WERI-Rb-1 (cell line): ENCODE data around the gene SURF6.

Experiments
- DNase-seq: peaks from one replicate; pipeline ENCODE4 v3.0.0-alpha.2; 2020
- H3K27ac ChIP-seq: fragments of 250-450 bp; sonication (Bioruptor Pico); 2 replicates; pipeline ENCODE4 v1.5.1; 2020; ENCODE audit warnings: mild to moderate bottlenecking, moderate library complexity
- H3K27me3 ChIP-seq: fragments of 250-450 bp; sonication (Bioruptor Pico); 2 replicates; pipeline ENCODE4 v1.5.1; 2021; ENCODE audit warnings: mild to moderate bottlenecking, low read depth, moderate library complexity; ENCODE audit not compliant: insufficient read depth, severe bottlenecking
- H3K36me3 ChIP-seq: fragments of 250-450 bp; sonication (Bioruptor Pico); 2 replicates; pipeline ENCODE4 v1.5.1; 2020; ENCODE audit warnings: mild to moderate bottlenecking, moderate library complexity
- H3K4me3 ChIP-seq: 2 replicates; pipeline ENCODE4 v1.5.1; 2011; ENCODE audit warnings: low read depth, mild to moderate bottlenecking, control low read depth, low read length
- H3K9me3 ChIP-seq: fragments of 250-450 bp; sonication (Bioruptor Pico); 2 replicates; pipeline ENCODE4 v1.5.1; 2021; ENCODE audit warnings: mild to moderate bottlenecking, moderate library complexity; ENCODE audit not compliant: severe bottlenecking
- TF ChIP-seq, protein P1 (sequence below): IDR thresholded peaks from 2 replicates; pipeline ENCODE4 v1.5.1; 2011; ENCODE audit warnings: low read depth, mild to moderate bottlenecking, control low read depth, inconsistent platforms, low read length

SURF6 gene

DNA sequence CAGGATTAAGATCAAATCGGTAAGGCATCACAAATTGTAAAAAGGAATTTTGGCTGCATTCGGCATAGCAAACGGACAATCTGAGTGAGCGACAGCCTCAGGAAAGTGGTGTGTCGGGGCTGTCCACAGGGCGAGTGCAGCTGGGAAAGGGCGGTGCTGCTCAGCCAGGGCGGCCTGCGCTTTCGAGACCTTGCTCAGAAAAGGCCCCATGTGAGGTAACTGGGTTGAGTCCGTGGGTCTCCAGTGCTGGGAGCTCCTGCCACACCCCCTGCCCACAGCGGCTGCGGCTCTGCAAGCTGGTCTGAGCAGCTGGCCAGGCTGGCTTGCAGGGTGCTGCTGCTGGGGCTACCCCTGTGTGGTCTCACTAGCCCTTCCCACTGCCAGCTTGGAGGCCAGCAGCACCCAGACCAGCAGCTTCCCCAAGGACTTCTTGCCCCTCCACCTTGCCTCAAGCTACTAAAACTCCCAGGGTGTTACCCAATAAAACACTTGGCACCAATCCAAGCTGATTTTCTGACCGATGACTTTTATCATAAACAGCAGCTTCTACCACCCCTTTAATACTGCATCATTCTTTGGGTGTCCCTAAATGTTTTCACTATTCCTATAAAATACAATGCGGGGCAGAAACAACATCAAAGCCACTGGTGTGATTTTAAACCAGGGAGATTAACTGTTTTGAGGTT, 26.5 kb upstream of the SURF6 start:
- H3K9me3 ChIP-seq = no peaks in the 10 kb centered on the region
- no peak overlapping the region for H3K4me3 ChIP-seq
- DNase-seq = no peak
- peak overlapping the region; percentile 68 for H3K27ac ChIP-seq
- no peaks in the 10 kb centered on the region for H3K27me3 ChIP-seq
- H3K36me3 ChIP-seq = peaks cover 84% of the 10 kb centered on the region
- TF ChIP-seq, protein P1, sequence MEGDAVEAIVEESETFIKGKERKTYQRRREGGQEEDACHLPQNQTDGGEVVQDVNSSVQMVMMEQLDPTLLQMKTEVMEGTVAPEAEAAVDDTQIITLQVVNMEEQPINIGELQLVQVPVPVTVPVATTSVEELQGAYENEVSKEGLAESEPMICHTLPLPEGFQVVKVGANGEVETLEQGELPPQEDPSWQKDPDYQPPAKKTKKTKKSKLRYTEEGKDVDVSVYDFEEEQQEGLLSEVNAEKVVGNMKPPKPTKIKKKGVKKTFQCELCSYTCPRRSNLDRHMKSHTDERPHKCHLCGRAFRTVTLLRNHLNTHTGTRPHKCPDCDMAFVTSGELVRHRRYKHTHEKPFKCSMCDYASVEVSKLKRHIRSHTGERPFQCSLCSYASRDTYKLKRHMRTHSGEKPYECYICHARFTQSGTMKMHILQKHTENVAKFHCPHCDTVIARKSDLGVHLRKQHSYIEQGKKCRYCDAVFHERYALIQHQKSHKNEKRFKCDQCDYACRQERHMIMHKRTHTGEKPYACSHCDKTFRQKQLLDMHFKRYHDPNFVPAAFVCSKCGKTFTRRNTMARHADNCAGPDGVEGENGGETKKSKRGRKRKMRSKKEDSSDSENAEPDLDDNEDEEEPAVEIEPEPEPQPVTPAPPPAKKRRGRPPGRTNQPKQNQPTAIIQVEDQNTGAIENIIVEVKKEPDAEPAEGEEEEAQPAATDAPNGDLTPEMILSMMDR = no peak

DNA sequence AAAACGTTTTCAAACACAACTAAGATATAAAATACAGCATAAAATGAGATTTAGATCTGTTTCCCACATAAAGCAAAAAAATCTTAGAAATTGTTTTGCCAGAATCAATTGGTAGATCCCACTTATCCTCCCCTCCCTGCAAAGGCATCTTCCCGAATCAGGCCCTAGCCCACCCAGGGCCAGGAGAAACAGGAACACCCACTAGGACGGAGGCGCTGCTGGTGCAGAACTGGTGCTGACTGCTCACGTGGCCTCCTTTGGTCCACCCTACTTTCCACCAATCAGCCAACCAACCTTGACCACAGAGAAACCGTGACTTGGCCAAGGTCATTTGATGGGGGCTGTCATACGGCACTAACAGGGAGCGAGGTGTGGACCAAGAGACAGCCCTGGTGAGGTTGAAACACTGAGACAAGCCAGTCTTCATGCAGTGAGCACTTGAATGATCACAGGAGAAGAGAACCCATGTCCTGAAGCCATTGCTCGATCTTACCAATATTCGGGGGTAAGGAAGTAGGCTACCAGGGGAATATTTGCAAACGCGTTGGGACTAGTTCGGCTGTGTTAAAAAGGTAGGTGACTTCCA, 25.6 kb upstream of the SURF6 start:
- Histone ChIP-seq H3K36me3 (peaks cover 76% of the 10 kb centered on the region), H3K27ac (peak overlapping the region; percentile 68), H3K4me3 (no peak overlapping the region), H3K9me3 (no peaks in the 10 kb centered on the region), H3K27me3 (no peaks in the 10 kb centered on the region)
- TF ChIP-seq, protein P1 = no peak
- no peak for DNase-seq

DNA sequence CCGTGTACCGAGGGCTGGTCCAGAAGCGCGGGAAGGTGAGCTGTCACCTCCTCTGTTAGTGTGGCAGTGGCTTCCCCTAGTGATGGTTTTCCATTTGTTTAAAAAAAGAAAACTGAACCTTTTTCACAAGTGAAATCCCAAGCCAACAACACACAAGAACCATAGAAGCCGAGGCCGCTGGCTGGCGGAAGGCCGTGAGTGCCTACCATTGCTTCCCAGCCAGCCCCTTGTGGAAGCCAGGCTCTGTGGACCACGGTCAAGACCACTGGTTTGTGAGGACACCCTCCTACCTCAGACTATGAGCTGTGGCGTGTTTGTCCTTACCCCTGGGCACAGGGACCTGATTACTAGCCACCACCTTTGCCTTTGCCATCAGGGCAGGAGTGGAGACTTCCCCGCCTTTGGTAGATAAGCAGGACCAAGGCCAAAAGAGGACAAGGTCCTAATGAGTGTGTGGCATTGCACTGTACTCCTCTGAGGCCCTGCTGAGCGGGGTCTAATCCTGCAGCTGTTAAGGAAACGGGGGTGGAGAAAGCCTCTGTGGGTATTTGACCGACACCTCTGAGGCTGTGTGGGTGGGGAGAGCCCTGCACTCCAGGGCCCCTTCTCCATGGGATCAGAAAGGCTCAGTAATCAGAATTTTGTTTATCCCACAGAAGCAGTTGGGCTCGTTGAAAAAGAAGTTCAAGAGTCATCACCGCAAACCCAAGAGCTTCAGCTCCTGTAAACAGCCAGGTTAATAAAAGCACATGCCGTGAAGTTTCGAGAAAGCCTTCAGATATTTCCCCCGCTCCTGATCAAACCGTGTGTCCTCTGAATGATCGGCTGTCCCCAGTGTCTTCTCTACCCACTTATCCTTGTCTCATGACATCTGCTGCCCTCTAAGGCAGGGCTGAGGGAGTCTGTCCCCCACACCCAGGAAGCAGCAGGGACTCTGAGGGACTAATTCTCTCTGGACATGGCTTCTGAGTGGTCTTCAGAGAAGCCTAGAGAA, 24.7 kb upstream of the SURF6 start:
- DNase-seq = peak; percentile 84
- TF ChIP-seq, protein P1 = no peak
- peaks cover 67% of the 10 kb centered on the region for H3K36me3 ChIP-seq
- H3K27ac ChIP-seq = peak overlapping the region; percentile 68
- no peak overlapping the region for H3K4me3 ChIP-seq
- H3K27me3 ChIP-seq = no peaks in the 10 kb centered on the region
- H3K9me3 ChIP-seq = no peaks in the 10 kb centered on the region

DNA sequence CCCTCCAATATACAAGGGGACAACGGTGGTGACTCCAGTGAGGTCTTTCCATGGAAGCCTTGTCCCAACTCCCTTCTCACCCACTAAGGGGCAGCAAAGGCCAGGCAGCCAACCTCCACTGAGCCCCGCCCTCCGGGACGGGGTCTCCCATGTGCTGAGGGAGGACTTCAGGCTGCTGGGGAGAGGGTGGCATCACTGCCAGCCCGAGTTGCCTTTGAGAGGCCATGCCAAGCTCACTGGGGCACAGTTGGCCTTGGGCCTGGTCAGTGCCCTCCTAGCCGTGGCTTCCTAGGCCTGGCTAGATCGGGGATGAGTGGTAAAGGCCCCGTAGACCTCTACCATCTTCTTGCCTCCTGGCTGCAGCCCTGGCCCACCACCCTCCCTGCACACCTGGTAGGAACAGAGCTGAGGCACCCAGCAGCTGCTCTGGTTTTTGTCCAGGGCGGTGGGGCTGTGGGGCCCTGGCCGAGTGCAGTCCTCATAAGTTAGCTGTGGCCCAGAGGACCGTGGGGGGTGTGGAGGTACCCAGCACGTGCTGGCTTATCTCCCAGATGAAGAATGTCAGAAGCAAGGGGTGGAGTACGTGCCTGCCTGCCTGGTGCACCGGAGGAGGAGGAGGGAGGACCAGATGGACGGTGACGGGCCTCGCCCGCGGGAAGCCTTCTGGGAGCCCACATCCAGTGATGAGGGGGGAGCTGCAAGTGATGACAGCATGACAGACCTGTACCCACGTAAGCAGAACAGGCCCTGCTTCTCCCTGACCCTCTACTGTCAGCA, 23.6 kb upstream of the SURF6 start:
- peak; percentile 78 for DNase-seq
- H3K27me3 ChIP-seq = no peaks in the 10 kb centered on the region
- no peak overlapping the region for H3K4me3 ChIP-seq
- H3K27ac ChIP-seq = peak overlapping the region; percentile 68
- H3K36me3 ChIP-seq = peaks cover 56% of the 10 kb centered on the region
- H3K9me3 ChIP-seq = no peaks in the 10 kb centered on the region
- TF ChIP-seq, protein P1 = peak; percentile 90

DNA sequence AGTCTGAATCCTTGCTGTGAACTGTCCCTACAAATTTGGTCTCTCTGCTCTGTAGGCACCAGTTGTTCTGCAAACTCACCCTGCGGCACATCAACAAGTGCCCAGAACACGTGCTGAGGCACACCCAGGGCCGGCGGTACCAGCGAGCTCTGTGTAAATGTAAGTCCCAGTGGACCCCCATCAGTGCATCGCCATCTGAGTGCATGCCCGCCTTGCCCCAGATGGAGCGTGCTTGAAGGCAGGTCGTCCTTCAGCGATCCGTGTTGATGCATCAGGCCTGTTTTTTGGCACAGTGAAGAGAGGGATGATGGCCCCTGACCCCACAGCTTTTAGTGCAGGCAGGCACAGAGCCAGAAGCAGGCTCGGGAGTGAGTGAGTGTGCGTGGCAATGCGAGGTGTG, 21.7 kb upstream of the SURF6 start:
- TF ChIP-seq, protein P1 = no peak
- H3K4me3 ChIP-seq = no peak overlapping the region
- H3K27me3 ChIP-seq = no peaks in the 10 kb centered on the region
- DNase-seq = no peak
- H3K9me3 ChIP-seq = no peaks in the 10 kb centered on the region
- H3K36me3 ChIP-seq = peaks cover 52% of the 10 kb centered on the region
- H3K27ac ChIP-seq = no peak overlapping the region
